OCI-LY1 (cell line): ENCODE data around the gene DKK1.

ENCODE experiments used
- H2AFZ ChIP-seq: fragments of 200-600 bp; sonication (generic), shearing (Covaris generic); 2 replicates; pipeline ENCODE4 v1.6.0; 2014; ENCODE audit warnings: antibody characterized with exemption, mild to moderate bottlenecking, low read length
- H3F3A ChIP-seq: fragments of 200-600 bp; sonication (generic), shearing (Covaris generic); 2 replicates; pipeline ENCODE4 v1.6.0; 2014; ENCODE audit warnings: mild to moderate bottlenecking, antibody characterized with exemption, low read length, moderate library complexity; ENCODE audit not compliant: insufficient read depth
- H3K27ac ChIP-seq: fragments of 200-600 bp; sonication (generic); 2 replicates; pipeline ENCODE4 v1.5.1; 2014; ENCODE audit warnings: low read length, mixed run types, mild to moderate bottlenecking, low read depth; ENCODE audit not compliant: poor library complexity, severe bottlenecking
- H3K27me3 ChIP-seq: fragments of 200-600 bp; sonication (generic); 2 replicates; pipeline ENCODE4 v1.6.0; 2014; ENCODE audit warnings: antibody characterized with exemption, mild to moderate bottlenecking, low read length, moderate library complexity; ENCODE audit not compliant: insufficient read depth
- H3K36me3 ChIP-seq: fragments of 200-600 bp; sonication (generic); 2 replicates; pipeline ENCODE4 v1.6.1; 2014; ENCODE audit warnings: mild to moderate bottlenecking, antibody characterized with exemption, low read length, moderate library complexity, mixed read lengths; ENCODE audit not compliant: insufficient read depth
- H3K4me1 ChIP-seq: fragments of 200-600 bp; sonication (generic); 2 replicates; pipeline ENCODE4 v1.5.1; 2014; ENCODE audit warnings: mild to moderate bottlenecking, low read length, moderate library complexity; ENCODE audit not compliant: insufficient read depth, severe bottlenecking
- H3K4me2 ChIP-seq: fragments of 200-600 bp; sonication (generic), shearing (Covaris generic); 2 replicates; pipeline ENCODE4 v1.6.1; 2014; ENCODE audit warnings: low read length
- H3K4me3 ChIP-seq: fragments of 200-600 bp; sonication (generic); 2 replicates; pipeline ENCODE4 v1.5.1; 2014; ENCODE audit warnings: low read length, low read depth, mild to moderate bottlenecking, mixed read lengths; ENCODE audit not compliant: poor library complexity, severe bottlenecking
- H3K79me2 ChIP-seq: fragments of 200-600 bp; shearing (Covaris generic); 2 replicates; pipeline ENCODE4 v1.6.1; 2016; ENCODE audit warnings: mixed run types, low read length, mixed read lengths; ENCODE audit not compliant: insufficient read depth
- H3K9ac ChIP-seq: fragments of 200-600 bp; sonication (generic), shearing (Covaris generic); 2 replicates; pipeline ENCODE4 v1.6.1; 2014; ENCODE audit warnings: mild to moderate bottlenecking, low read length, mixed read lengths
- H3K9me2 ChIP-seq: fragments of 200-600 bp; sonication (generic), shearing (Covaris generic); 2 replicates; pipeline ENCODE4 v1.6.1; 2014; ENCODE audit warnings: low read depth, mild to moderate bottlenecking, low read length, mixed read lengths
- H3K9me3 ChIP-seq: fragments of 200-600 bp; shearing (Covaris generic); 2 replicates; pipeline ENCODE4 v1.6.1; 2014; ENCODE audit warnings: low read length, mixed read lengths
- H4K20me1 ChIP-seq: fragments of 200-600 bp; sonication (generic), shearing (Covaris generic); 2 replicates; pipeline ENCODE4 v1.6.0; 2016; ENCODE audit warnings: mild to moderate bottlenecking, low read length; ENCODE audit not compliant: insufficient read depth
- EZH2 ChIP-seq: fragments of 200-600 bp; sonication (generic), shearing (Covaris generic); IDR thresholded peaks from 2 replicates; pipeline ENCODE4 v1.8.0; 2017; ENCODE audit warnings: borderline replicate concordance, mixed run types, mild to moderate bottlenecking, antibody characterized with exemption, low read length, moderate library complexity, mixed read lengths
- TF ChIP-seq, protein P1 (sequence below): fragments of 200-600 bp; sonication (generic), shearing (Covaris generic); IDR thresholded peaks from 2 replicates; pipeline ENCODE4 v1.5.1; 2017; ENCODE audit warnings: mild to moderate bottlenecking, antibody characterized with exemption, low read length, moderate library complexity, mixed read lengths

The DKK1 gene

GRCh38 chr10:52316500-52316899 lies 2.4 kb downstream of the DKK1 start:
- Histone ChIP-seq H3F3A (no peaks in the 10 kb centered on the region), H3K4me3 (no peak overlapping the region), H3K9me2 (no peaks in the 10 kb centered on the region), H3K36me3 (no peaks in the 10 kb centered on the region), H4K20me1 (no peaks in the 10 kb centered on the region), H3K27me3 (no peaks in the 10 kb centered on the region), H3K27ac (no peak overlapping the region), H3K9ac (no peak overlapping the region), H3K9me3 (no peaks in the 10 kb centered on the region), H3K4me1 (no peaks in the 10 kb centered on the region), H2AFZ (no peak overlapping the region), H3K4me2 (no peak overlapping the region), H3K79me2 (no peaks in the 10 kb centered on the region)
- no peak for TF ChIP-seq EZH2
- TF ChIP-seq, protein P1, sequence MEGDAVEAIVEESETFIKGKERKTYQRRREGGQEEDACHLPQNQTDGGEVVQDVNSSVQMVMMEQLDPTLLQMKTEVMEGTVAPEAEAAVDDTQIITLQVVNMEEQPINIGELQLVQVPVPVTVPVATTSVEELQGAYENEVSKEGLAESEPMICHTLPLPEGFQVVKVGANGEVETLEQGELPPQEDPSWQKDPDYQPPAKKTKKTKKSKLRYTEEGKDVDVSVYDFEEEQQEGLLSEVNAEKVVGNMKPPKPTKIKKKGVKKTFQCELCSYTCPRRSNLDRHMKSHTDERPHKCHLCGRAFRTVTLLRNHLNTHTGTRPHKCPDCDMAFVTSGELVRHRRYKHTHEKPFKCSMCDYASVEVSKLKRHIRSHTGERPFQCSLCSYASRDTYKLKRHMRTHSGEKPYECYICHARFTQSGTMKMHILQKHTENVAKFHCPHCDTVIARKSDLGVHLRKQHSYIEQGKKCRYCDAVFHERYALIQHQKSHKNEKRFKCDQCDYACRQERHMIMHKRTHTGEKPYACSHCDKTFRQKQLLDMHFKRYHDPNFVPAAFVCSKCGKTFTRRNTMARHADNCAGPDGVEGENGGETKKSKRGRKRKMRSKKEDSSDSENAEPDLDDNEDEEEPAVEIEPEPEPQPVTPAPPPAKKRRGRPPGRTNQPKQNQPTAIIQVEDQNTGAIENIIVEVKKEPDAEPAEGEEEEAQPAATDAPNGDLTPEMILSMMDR, result no peak

- no peaks in the 10 kb centered on the region for H3K9me3 ChIP-seq
- H3F3A ChIP-seq, result no peaks in the 10 kb centered on the region
- no peaks in the 10 kb centered on the region for H3K27me3 ChIP-seq
- no peaks in the 10 kb centered on the region for H3K9me2 ChIP-seq
- H3K79me2 ChIP-seq, result no peaks in the 10 kb centered on the region
- no peak overlapping the region for H3K4me2 ChIP-seq
- H2AFZ ChIP-seq, result no peak overlapping the region
- no peaks in the 10 kb centered on the region for H3K36me3 ChIP-seq
- no peak overlapping the region for H3K9ac ChIP-seq
- H3K4me1 ChIP-seq, result no peaks in the 10 kb centered on the region
- no peak overlapping the region for H3K27ac ChIP-seq
- no peaks in the 10 kb centered on the region for H4K20me1 ChIP-seq
- H3K4me3 ChIP-seq, result no peak overlapping the region
- TF ChIP-seq EZH2, result no peak
- TF ChIP-seq, protein P1, result no peak
Observed at GRCh38 chr10:52318136-52318701, 4.1 kb downstream of the DKK1 start.

GRCh38 chr10:52318822-52319464 lies 4.9 kb downstream of the DKK1 start:
- H3K27me3 ChIP-seq, result no peaks in the 10 kb centered on the region
- no peak overlapping the region for H3K27ac ChIP-seq
- TF ChIP-seq EZH2, result no peak
- TF ChIP-seq, protein P1, result no peak
- H3K4me3 ChIP-seq, result no peak overlapping the region
- no peaks in the 10 kb centered on the region for H4K20me1 ChIP-seq
- H3K4me2 ChIP-seq, result no peak overlapping the region
- H2AFZ ChIP-seq, result no peak overlapping the region
- H3K9me2 ChIP-seq, result no peaks in the 10 kb centered on the region
- no peaks in the 10 kb centered on the region for H3F3A ChIP-seq
- no peaks in the 10 kb centered on the region for H3K36me3 ChIP-seq
- no peaks in the 10 kb centered on the region for H3K9me3 ChIP-seq
- no peak overlapping the region for H3K9ac ChIP-seq
- H3K4me1 ChIP-seq, result no peaks in the 10 kb centered on the region
- H3K79me2 ChIP-seq, result no peaks in the 10 kb centered on the region
